ENCODE data around the gene SLC9A9. TPM values are rescaled to one million over a fixed set of nuclear protein-coding genes. Genes with fewer than 3 reads are reported as not detected.

The SLC9A9 gene
- total and polyA plus RNA-seq, 4 donors = 3.3 to 15.0 (median 6.1) TPM

- no peaks in the 10 kb centered on the region for H3K27me3 ChIP-seq (ENCODE audit: control insufficient read depth in 4 of 4, insufficient read depth in 4 of 4, low read length in 3 of 4)
- no peaks in the 10 kb centered on the region for H3K4me1 ChIP-seq (ENCODE audit: control insufficient read depth in 4 of 4, insufficient read depth in 4 of 4, low read length in 3 of 4)
- no peak overlapping the region for H3K27ac ChIP-seq (ENCODE audit: low read depth in 1 of 2, low read length in 2 of 2)
- TF ChIP-seq, protein P1, sequence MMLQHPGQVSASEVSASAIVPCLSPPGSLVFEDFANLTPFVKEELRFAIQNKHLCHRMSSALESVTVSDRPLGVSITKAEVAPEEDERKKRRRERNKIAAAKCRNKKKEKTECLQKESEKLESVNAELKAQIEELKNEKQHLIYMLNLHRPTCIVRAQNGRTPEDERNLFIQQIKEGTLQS (IDR thresholded peaks at IDR 0.05) = no peak
- TF ChIP-seq CTCF (IDR thresholded peaks at IDR 0.05; ENCODE audit: low read depth, low read length, missing input control) (no peak), RAD21 (IDR thresholded peaks at IDR 0.05) (no peak), SP1 (IDR thresholded peaks at IDR 0.05) (no peak), GABPA (IDR thresholded peaks at IDR 0.05 in 1 of 2, conservative IDR thresholded peaks at IDR 0.05 in 1 of 2) (no peak), FOXA1 (IDR thresholded peaks at IDR 0.05) (no peak), JUND (IDR thresholded peaks at IDR 0.05) (no peak), TAF1 (conservative IDR thresholded peaks at IDR 0.05) (no peak)
- TF ChIP-seq, protein P2, sequence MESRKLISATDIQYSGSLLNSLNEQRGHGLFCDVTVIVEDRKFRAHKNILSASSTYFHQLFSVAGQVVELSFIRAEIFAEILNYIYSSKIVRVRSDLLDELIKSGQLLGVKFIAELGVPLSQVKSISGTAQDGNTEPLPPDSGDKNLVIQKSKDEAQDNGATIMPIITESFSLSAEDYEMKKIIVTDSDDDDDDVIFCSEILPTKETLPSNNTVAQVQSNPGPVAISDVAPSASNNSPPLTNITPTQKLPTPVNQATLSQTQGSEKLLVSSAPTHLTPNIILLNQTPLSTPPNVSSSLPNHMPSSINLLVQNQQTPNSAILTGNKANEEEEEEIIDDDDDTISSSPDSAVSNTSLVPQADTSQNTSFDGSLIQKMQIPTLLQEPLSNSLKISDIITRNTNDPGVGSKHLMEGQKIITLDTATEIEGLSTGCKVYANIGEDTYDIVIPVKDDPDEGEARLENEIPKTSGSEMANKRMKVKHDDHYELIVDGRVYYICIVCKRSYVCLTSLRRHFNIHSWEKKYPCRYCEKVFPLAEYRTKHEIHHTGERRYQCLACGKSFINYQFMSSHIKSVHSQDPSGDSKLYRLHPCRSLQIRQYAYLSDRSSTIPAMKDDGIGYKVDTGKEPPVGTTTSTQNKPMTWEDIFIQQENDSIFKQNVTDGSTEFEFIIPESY (IDR thresholded peaks at IDR 0.05) = no peak
- no peaks in the 10 kb centered on the region for H3K9me3 ChIP-seq (ENCODE audit: control insufficient read depth in 4 of 4, low read length in 3 of 4)
- no peaks in the 10 kb centered on the region for H3K36me3 ChIP-seq (ENCODE audit: control insufficient read depth in 4 of 4, insufficient read depth in 3 of 4, low read depth in 1 of 4, low read length in 3 of 4)
- H3K9ac ChIP-seq (ENCODE audit: low read depth in 1 of 2, low read length in 2 of 2) = no peak overlapping the region
- no peak for DNase-seq (ENCODE audit: low spot score)
- H3K4me3 ChIP-seq (ENCODE audit: low read depth in 1 of 3, low read length in 3 of 3) = no peak overlapping the region
These were observed 464.8 kb downstream of the SLC9A9 start for GRCh38 chr3:143383421-143383820.

DNA sequence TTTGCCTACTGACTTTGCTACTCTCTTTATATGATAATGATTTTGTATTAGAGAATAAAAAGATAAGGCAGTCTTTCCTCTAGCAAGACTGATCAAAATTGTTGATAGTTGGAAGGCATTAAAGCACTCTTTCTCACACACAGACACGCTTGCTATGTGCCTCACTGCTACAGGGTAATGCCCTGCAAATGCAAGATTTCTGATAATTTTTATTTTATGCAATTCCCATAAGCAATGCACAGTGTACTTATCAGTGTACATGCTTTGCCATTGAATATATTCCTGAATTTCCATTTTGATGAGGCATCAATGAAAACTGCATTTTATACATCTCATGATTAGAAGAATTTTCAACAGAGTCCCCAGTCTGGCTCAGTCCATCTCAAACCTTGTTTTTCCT, 465.5 kb downstream of the SLC9A9 start:
- no peaks in the 10 kb centered on the region for H3K4me1 ChIP-seq (ENCODE audit: control insufficient read depth in 4 of 4, insufficient read depth in 4 of 4, low read length in 3 of 4)
- no peaks in the 10 kb centered on the region for H3K27me3 ChIP-seq (ENCODE audit: control insufficient read depth in 4 of 4, insufficient read depth in 4 of 4, low read length in 3 of 4)
- H3K9ac ChIP-seq (ENCODE audit: low read depth in 1 of 2, low read length in 2 of 2) = no peak overlapping the region
- H3K9me3 ChIP-seq (ENCODE audit: control insufficient read depth in 4 of 4, low read length in 3 of 4) = no peaks in the 10 kb centered on the region
- no peak for TF ChIP-seq FOXA2 (IDR thresholded peaks at IDR 0.05)
- TF ChIP-seq EGR1 (IDR thresholded peaks at IDR 0.05; ENCODE audit: low read depth in 2 of 2) = no peak
- TF ChIP-seq, protein P1 (IDR thresholded peaks at IDR 0.05) = no peak
- no peak for TF ChIP-seq HNF4A (conservative IDR thresholded peaks at IDR 0.05)
- TF ChIP-seq GABPA (IDR thresholded peaks at IDR 0.05 in 1 of 2, conservative IDR thresholded peaks at IDR 0.05 in 1 of 2) = no peak
- no peak for TF ChIP-seq RXRA (IDR thresholded peaks at IDR 0.05)
- TF ChIP-seq SP1 (IDR thresholded peaks at IDR 0.05) = no peak
- TF ChIP-seq, protein P2 (IDR thresholded peaks at IDR 0.05) = no peak
- TF ChIP-seq RAD21 (IDR thresholded peaks at IDR 0.05) = no peak
- TF ChIP-seq CTCF (IDR thresholded peaks at IDR 0.05; ENCODE audit: low read depth, low read length, missing input control) = no peak
- no peak for TF ChIP-seq HNF4G (IDR thresholded peaks at IDR 0.05)
- TF ChIP-seq TAF1 (conservative IDR thresholded peaks at IDR 0.05) = no peak
- TF ChIP-seq MAX (IDR thresholded peaks at IDR 0.05) = no peak
- TF ChIP-seq NR2F2 (IDR thresholded peaks at IDR 0.05) = no peak
- no peak for TF ChIP-seq REST (IDR thresholded peaks at IDR 0.05)
- no peak for TF ChIP-seq JUND (IDR thresholded peaks at IDR 0.05)
- H3K36me3 ChIP-seq (ENCODE audit: control insufficient read depth in 4 of 4, insufficient read depth in 3 of 4, low read depth in 1 of 4, low read length in 3 of 4) = no peaks in the 10 kb centered on the region
- WGBS = 99% methylated on average over 1 of the region's 1 CpG
- no peak for DNase-seq (ENCODE audit: low spot score)
- H3K4me3 ChIP-seq (ENCODE audit: low read depth in 1 of 3, low read length in 3 of 3) = no peak overlapping the region
- no peak overlapping the region for H3K27ac ChIP-seq (ENCODE audit: low read depth in 1 of 2, low read length in 2 of 2)
